H9 (cell line): ENCODE measurements around the gene MRC1. TPM values are rescaled to one million over a fixed set of nuclear protein-coding genes. Genes with fewer than 3 reads are reported as not detected.

Experiments
- DNase-seq: peaks from one replicate; pipeline ENCODE4 v3.0.0-alpha.2; 2017
- H2AFZ ChIP-seq: one replicate; pipeline ENCODE4 v1.6.1; 2013; ENCODE audit warnings: mild to moderate bottlenecking, low read length, control low read depth, moderate library complexity
- H2AK5ac ChIP-seq: 2 replicates; pipeline ENCODE4 v1.6.1; 2013; ENCODE audit warnings: low read length, control low read depth, mixed read lengths; ENCODE audit not compliant: insufficient read length
- H2BK120ac ChIP-seq: one replicate; pipeline ENCODE4 v1.6.1; 2013; ENCODE audit warnings: low read depth, mild to moderate bottlenecking, low read length, control low read depth, inconsistent platforms; ENCODE audit not compliant: poor library complexity, severe bottlenecking
- H2BK12ac ChIP-seq: 2 replicates; pipeline ENCODE4 v1.6.1; 2013; ENCODE audit warnings: low read length, control low read depth, mixed read lengths, low read depth; ENCODE audit not compliant: insufficient read length
- H2BK15ac ChIP-seq: 2 replicates; pipeline ENCODE4 v1.6.1; 2013; ENCODE audit warnings: low read depth, low read length, control low read depth
- H2BK20ac ChIP-seq: one replicate; pipeline ENCODE4 v1.6.1; 2013; ENCODE audit warnings: low read depth, mild to moderate bottlenecking, low read length, control low read depth, inconsistent platforms; ENCODE audit not compliant: poor library complexity, severe bottlenecking
- H2BK5ac ChIP-seq: 2 replicates; pipeline ENCODE4 v1.6.1; 2013; ENCODE audit warnings: low read length, control low read depth, mixed read lengths; ENCODE audit not compliant: insufficient read length
- H3K14ac ChIP-seq: 2 replicates; pipeline ENCODE4 v1.6.1; 2013; ENCODE audit warnings: low read length, control low read depth; ENCODE audit not compliant: insufficient read depth
- H3K18ac ChIP-seq: 2 replicates; pipeline ENCODE4 v1.6.1; 2013; ENCODE audit warnings: low read depth, mild to moderate bottlenecking, mixed read lengths, low read length, control low read depth; ENCODE audit not compliant: insufficient read length
- H3K23ac ChIP-seq: 2 replicates; pipeline ENCODE4 v1.6.1; 2013; ENCODE audit warnings: low read length, control low read depth, mixed read lengths, low read depth; ENCODE audit not compliant: insufficient read length
- H3K23me2 ChIP-seq: 2 replicates; pipeline ENCODE4 v1.6.1; 2013; ENCODE audit warnings: low read depth, mild to moderate bottlenecking, mixed read lengths, low read length, control low read depth; ENCODE audit not compliant: insufficient read length, poor library complexity, severe bottlenecking
- H3K27ac ChIP-seq: 2 replicates; pipeline ENCODE4 v1.5.1; 2013; ENCODE audit warnings: low read length, control low read depth, mixed read lengths, low read depth; ENCODE audit not compliant: insufficient read length
- H3K27me3 ChIP-seq: 2 replicates; pipeline ENCODE4 v1.6.1; 2013; ENCODE audit warnings: low read length, control low read depth, inconsistent platforms; ENCODE audit not compliant: insufficient read depth
- H3K4ac ChIP-seq: 2 replicates; pipeline ENCODE4 v1.6.1; 2013; ENCODE audit warnings: low read depth, mild to moderate bottlenecking, control low read depth, inconsistent platforms, low read length, moderate library complexity
- H3K4me1 ChIP-seq: 2 replicates; pipeline ENCODE4 v1.6.1; 2013; ENCODE audit warnings: low read length, control low read depth, inconsistent platforms; ENCODE audit not compliant: insufficient read depth
- H3K4me2 ChIP-seq: 2 replicates; pipeline ENCODE4 v1.6.1; 2013; ENCODE audit warnings: low read length, control low read depth, mixed read lengths; ENCODE audit not compliant: insufficient read length, insufficient read depth
- H3K56ac ChIP-seq: 2 replicates; pipeline ENCODE4 v1.6.1; 2013; ENCODE audit warnings: low read depth, mild to moderate bottlenecking, mixed read lengths, low read length, control low read depth; ENCODE audit not compliant: insufficient read length
- H3K79me1 ChIP-seq: 2 replicates; pipeline ENCODE4 v1.6.1; 2013; ENCODE audit warnings: low read depth, mild to moderate bottlenecking, moderate library complexity, low read length, control low read depth, inconsistent platforms; ENCODE audit not compliant: insufficient read depth, poor library complexity, severe bottlenecking
- H3K79me2 ChIP-seq: 2 replicates; pipeline ENCODE4 v1.6.1; 2013; ENCODE audit warnings: low read length, control low read depth, inconsistent platforms; ENCODE audit not compliant: insufficient read depth
- H3K9ac ChIP-seq: 2 replicates; pipeline ENCODE4 v1.6.1; 2013; ENCODE audit warnings: low read length, control low read depth, mixed read lengths; ENCODE audit not compliant: insufficient read length; ENCODE audit errors: extremely low read depth
- H3K9me3 ChIP-seq: one replicate; pipeline ENCODE4 v1.6.1; 2013; ENCODE audit warnings: low read depth, low read length, inconsistent platforms; ENCODE audit not compliant: control insufficient read depth
- H3T11ph ChIP-seq: one replicate; pipeline ENCODE4 v1.6.1; 2013; ENCODE audit warnings: mild to moderate bottlenecking, low read length, control low read depth, inconsistent platforms
- H4K20me1 ChIP-seq: one replicate; pipeline ENCODE4 v1.6.1; 2013; ENCODE audit not compliant: control insufficient read depth, insufficient read length, insufficient read depth
- H4K5ac ChIP-seq: 2 replicates; pipeline ENCODE4 v1.6.1; 2013; ENCODE audit warnings: low read depth, mild to moderate bottlenecking, mixed read lengths, low read length, control low read depth; ENCODE audit not compliant: insufficient read length
- H4K8ac ChIP-seq: replicated peaks from 2 replicates; pipeline ENCODE4 v1.6.1; 2013; ENCODE audit warnings: low read length, control low read depth, mixed read lengths, low read depth; ENCODE audit not compliant: insufficient read length
- H4K91ac ChIP-seq: 2 replicates; pipeline ENCODE4 v1.6.1; 2013; ENCODE audit warnings: low read depth, mild to moderate bottlenecking, moderate library complexity, mixed read lengths, low read length, control low read depth; ENCODE audit not compliant: insufficient read length
- H3K27ac Mint-ChIP-seq, 3 experiments: 2 replicates in 2 of 3; 3 replicates in 1 of 3; pipeline ENCODE4 v1.8.0; 2020 to 2021; ENCODE audit warnings: mixed read lengths in 3 of 3, mild to moderate bottlenecking in 1 of 3, moderate library complexity in 1 of 3
- H3K27me3 Mint-ChIP-seq: 2 replicates; pipeline ENCODE4 v1.8.0; 2021; ENCODE audit warnings: low read depth, mild to moderate bottlenecking, moderate library complexity, mixed read lengths
- H3K36me3 Mint-ChIP-seq, 3 experiments: 2 replicates in 2 of 3; 3 replicates in 1 of 3; pipeline ENCODE4 v1.8.0; 2020 to 2021; ENCODE audit warnings: low read depth in 3 of 3, mixed read lengths in 3 of 3; ENCODE audit not compliant: insufficient read depth in 1 of 3
- H3K4me1 Mint-ChIP-seq, 2 experiments: 2 replicates each; pipeline ENCODE4 v1.8.0; 2020; ENCODE audit warnings: mixed read lengths in 2 of 2
- H3K4me3 Mint-ChIP-seq, 2 experiments: 2 replicates in 1 of 2; 3 replicates in 1 of 2; pipeline ENCODE4 v1.8.0; 2020 to 2021; ENCODE audit warnings: mild to moderate bottlenecking in 2 of 2, mixed read lengths in 2 of 2, moderate library complexity in 1 of 2
- H3K9me3 Mint-ChIP-seq, 2 experiments: 2 replicates in 1 of 2; 3 replicates in 1 of 2; pipeline ENCODE4 v1.8.0; 2020; ENCODE audit warnings: mild to moderate bottlenecking in 2 of 2, mixed read lengths in 2 of 2, moderate library complexity in 1 of 2
- WGBS: extraction: QIAGEN DNeasy Blood & Tissue Kit; methylation state at CpG from one replicate; pipeline ENCODE4 v1.1.7; 2013; ENCODE audit warnings: missing lambda C conversion rate, low lambda C conversion rate, mixed read lengths; ENCODE audit not compliant: insufficient read length; ENCODE audit errors: extremely low coverage; 5-methylcytosine and 5-hydroxymethylcytosine counted together
- total RNA-seq: library from RNA; stranded (reverse); gene quantifications from 2 replicates; pipeline ENCODE4 v1.2.1, GENCODE V29; 2021
- TF ChIP-seq, protein P1 (sequence below): fragments of 200-600 bp; sonication (generic); conservative IDR thresholded peaks from 3 replicates; pipeline ENCODE4 v1.8.0; 2021; ENCODE audit warnings: antibody characterized with exemption, mild to moderate bottlenecking

MRC1 gene
- total RNA-seq, 1 experiment from 2014 or later: not detected

DNA sequence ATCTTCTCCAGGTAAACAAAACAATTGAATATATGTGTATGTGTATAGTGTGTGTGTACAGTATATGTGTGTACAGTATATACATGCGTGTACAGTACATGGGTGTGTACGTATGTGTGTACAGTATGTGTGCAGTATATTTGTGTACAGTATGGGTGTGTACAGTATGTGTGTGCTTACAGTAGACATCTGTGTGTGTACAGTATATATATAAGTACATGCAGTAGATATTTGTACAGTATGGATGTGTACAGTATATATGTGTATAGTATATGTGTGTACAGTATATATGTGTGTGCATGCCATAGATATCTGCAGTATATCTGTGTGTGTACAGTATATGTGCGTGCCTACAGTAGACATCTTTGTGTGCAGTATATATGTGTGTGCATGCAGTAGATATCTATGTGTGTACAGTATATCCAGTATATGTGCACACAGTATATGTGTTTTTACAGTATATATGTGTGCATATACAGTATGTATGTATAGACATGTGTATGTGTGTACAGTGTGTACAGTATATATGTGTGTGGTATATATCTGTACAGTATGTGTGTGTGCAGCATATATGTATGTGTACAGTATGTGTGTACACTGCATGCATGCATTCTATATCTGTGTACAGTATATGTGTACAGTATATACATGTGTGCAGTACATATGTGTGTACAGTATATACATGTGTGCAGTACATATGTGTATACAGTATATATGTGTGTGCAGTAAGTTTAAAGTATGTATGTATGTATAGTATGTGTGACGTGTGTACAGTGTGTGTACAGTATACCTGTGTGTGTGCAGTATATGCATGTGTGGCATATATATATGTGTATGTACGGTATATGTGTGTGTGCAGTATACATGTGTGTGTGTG lies 105.3 kb downstream of the MRC1 start:
- H3K56ac ChIP-seq: no peak overlapping the region
- no peak for DNase-seq
- H3K9ac ChIP-seq: no peak overlapping the region
- no peaks in the 10 kb centered on the region for H3K4me1 ChIP-seq
- H2AK5ac ChIP-seq: no peak overlapping the region
- Mint-ChIP-seq H3K27me3 (no peaks in the 10 kb centered on the region), H3K4me3 (no peak overlapping the region), H3K27ac (no peak overlapping the region), H3K9me3 (peaks cover 4 to 8% of the 10 kb centered on the region in 2 experiments; a peak in 4 of 5 replicates), H3K4me1 (peaks cover 5 to 10% of the 10 kb centered on the region in 2 experiments), H3K36me3 (peaks cover 0 to 6% (median 0%) of the 10 kb centered on the region in 3 experiments; a peak in 3 of 7 replicates)
- H2AFZ ChIP-seq: no peak overlapping the region
- H4K8ac ChIP-seq: no peak overlapping the region
- H3K9me3 ChIP-seq: no peaks in the 10 kb centered on the region
- H4K5ac ChIP-seq: no peak overlapping the region
- no peak overlapping the region for H3K18ac ChIP-seq
- no peak overlapping the region for H2BK120ac ChIP-seq
- H2BK15ac ChIP-seq: no peak overlapping the region
- no peaks in the 10 kb centered on the region for H3K79me2 ChIP-seq
- H3K27ac ChIP-seq: no peak overlapping the region
- no peaks in the 10 kb centered on the region for H3K79me1 ChIP-seq
- no peak overlapping the region for H3K4me2 ChIP-seq
- no peaks in the 10 kb centered on the region for H3K27me3 ChIP-seq
- H3K4ac ChIP-seq: no peak overlapping the region
- no peak overlapping the region for H2BK20ac ChIP-seq
- no peaks in the 10 kb centered on the region for H4K20me1 ChIP-seq
- H3T11ph ChIP-seq: no peak overlapping the region
- no peak overlapping the region for H3K14ac ChIP-seq
- no peak overlapping the region for H2BK12ac ChIP-seq
- 100% methylated on average over 1 of the region's 5 CpGs for WGBS
- no peaks in the 10 kb centered on the region for H3K23me2 ChIP-seq
- H4K91ac ChIP-seq: no peak overlapping the region
- no peak overlapping the region for H3K23ac ChIP-seq
- H2BK5ac ChIP-seq: no peak overlapping the region
- TF ChIP-seq, protein P1, sequence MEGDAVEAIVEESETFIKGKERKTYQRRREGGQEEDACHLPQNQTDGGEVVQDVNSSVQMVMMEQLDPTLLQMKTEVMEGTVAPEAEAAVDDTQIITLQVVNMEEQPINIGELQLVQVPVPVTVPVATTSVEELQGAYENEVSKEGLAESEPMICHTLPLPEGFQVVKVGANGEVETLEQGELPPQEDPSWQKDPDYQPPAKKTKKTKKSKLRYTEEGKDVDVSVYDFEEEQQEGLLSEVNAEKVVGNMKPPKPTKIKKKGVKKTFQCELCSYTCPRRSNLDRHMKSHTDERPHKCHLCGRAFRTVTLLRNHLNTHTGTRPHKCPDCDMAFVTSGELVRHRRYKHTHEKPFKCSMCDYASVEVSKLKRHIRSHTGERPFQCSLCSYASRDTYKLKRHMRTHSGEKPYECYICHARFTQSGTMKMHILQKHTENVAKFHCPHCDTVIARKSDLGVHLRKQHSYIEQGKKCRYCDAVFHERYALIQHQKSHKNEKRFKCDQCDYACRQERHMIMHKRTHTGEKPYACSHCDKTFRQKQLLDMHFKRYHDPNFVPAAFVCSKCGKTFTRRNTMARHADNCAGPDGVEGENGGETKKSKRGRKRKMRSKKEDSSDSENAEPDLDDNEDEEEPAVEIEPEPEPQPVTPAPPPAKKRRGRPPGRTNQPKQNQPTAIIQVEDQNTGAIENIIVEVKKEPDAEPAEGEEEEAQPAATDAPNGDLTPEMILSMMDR: no peak
